Thoracic aorta (tissue), 2 donors: ENCODE data around the gene BEX1. TPM values are rescaled to one million over a fixed set of nuclear protein-coding genes. Genes with fewer than 3 reads are reported as not detected.
"Not testable (repeated sequence)": the region's sequence is repeated elsewhere in the genome, so short reads cannot be mapped to it uniquely, and the experiment has no call there.

Experiments
- ATAC-seq: fragments of 150-250 bp; one replicate; pipeline ENCODE4 v1.8.0; 2017; ENCODE audit warnings: low read depth; ENCODE audit not compliant: insufficient number of reproducible peaks, low FRiP score
- DNase-seq: peaks from one replicate; pipeline ENCODE4 v3.0.0-alpha.2; 2020; ENCODE audit warnings: low spot score
- H3K27ac ChIP-seq, 2 donors: fragments of 200-600 bp; sonication (generic); 1 replicate in 1 of 2; 2 replicates in 1 of 2; pipeline ENCODE4 v1.5.1; 2016; ENCODE audit warnings: mild to moderate bottlenecking in 2 of 2, moderate library complexity in 2 of 2
- H3K27me3 ChIP-seq: fragments of 200-600 bp; sonication (generic); replicated peaks from 2 replicates; pipeline ENCODE4 v1.6.0; 2016; ENCODE audit warnings: mild to moderate bottlenecking; ENCODE audit not compliant: insufficient read depth
- H3K36me3 ChIP-seq: fragments of 200-600 bp; sonication (generic); one replicate; pipeline ENCODE4 v1.5.1; 2016
- H3K4me1 ChIP-seq, 2 donors: fragments of 200-600 bp; sonication (generic); 1 replicate in 1 of 2; 2 replicates in 1 of 2; pipeline versions ENCODE4 v1.5.1 to v1.6.0; 2016; ENCODE audit warnings: low read depth in 2 of 2, mild to moderate bottlenecking in 1 of 2; ENCODE audit not compliant: control insufficient read depth in 1 of 2
- H3K4me3 ChIP-seq: fragments of 200-600 bp; sonication (generic); 2 replicates; pipeline ENCODE4 v1.5.1; 2016; ENCODE audit warnings: mild to moderate bottlenecking
- H3K9me3 ChIP-seq: fragments of 200-600 bp; sonication (generic); 2 replicates; pipeline ENCODE4 v1.5.1; 2016
- total RNA-seq, 2 donors: library from RNA; depleted of rRNA; stranded (reverse); fragments of >200 nt; gene quantifications; one replicate each; pipeline versions ENCODE4 v1.1.0 to v1.2.3, GENCODE V29; 2016
- TF ChIP-seq, protein P1 (sequence below): fragments of 200-600 bp; sonication (generic); IDR thresholded peaks from one replicate; pipeline ENCODE4 v1.5.1; 2019; ENCODE audit warnings: antibody characterized with exemption

BEX1 gene
- under 1 TPM in 1 of 2 donors, not detected in 1; 0.92 TPM for total RNA-seq

- Histone ChIP-seq H3K4me1 (no peaks in the 10 kb centered on the region), H3K9me3 (no peaks in the 10 kb centered on the region), H3K36me3 (no peaks in the 10 kb centered on the region), H3K4me3 (peak within 1 kb of the TSS; percentile 42), H3K27ac (no peak within 1 kb of the TSS), H3K27me3 (no peaks in the 10 kb centered on the region)
- no peak for DNase-seq
- TF ChIP-seq, protein P1, sequence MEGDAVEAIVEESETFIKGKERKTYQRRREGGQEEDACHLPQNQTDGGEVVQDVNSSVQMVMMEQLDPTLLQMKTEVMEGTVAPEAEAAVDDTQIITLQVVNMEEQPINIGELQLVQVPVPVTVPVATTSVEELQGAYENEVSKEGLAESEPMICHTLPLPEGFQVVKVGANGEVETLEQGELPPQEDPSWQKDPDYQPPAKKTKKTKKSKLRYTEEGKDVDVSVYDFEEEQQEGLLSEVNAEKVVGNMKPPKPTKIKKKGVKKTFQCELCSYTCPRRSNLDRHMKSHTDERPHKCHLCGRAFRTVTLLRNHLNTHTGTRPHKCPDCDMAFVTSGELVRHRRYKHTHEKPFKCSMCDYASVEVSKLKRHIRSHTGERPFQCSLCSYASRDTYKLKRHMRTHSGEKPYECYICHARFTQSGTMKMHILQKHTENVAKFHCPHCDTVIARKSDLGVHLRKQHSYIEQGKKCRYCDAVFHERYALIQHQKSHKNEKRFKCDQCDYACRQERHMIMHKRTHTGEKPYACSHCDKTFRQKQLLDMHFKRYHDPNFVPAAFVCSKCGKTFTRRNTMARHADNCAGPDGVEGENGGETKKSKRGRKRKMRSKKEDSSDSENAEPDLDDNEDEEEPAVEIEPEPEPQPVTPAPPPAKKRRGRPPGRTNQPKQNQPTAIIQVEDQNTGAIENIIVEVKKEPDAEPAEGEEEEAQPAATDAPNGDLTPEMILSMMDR: no peak
- no peak for ATAC-seq
Measured at GRCh38 chrX:103063918-103064434, at the start of gene BEX1. TSS of gene BEX1 (minus strand) at chrX:103064171. CDS start at chrX:103063274, 897 bp downstream.

DNA sequence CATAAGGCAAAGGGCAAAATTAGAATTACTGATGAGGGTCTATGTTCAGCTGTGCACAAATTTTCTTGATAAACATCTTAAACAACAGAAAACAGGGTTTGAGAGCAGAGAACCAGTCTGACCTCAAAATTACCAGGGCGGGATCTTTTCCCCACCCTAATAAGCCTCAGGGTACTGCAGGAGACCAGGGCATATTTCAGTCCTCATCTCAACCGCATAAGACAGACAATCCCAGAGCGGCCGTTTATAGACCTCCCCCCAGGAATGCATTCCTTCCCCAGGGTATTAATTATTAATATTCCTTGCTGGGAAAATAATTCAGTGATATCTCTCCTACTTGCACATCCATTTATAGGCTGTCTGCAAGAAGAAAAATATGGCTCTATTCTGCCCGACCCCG is 45.5 kb upstream of the BEX1 start:
- not testable (repeated sequence) for H3K4me3 ChIP-seq, ATAC-seq, H3K36me3 ChIP-seq, DNase-seq, H3K9me3 ChIP-seq, H3K27ac ChIP-seq, H3K27me3 ChIP-seq, H3K4me1 ChIP-seq

DNA sequence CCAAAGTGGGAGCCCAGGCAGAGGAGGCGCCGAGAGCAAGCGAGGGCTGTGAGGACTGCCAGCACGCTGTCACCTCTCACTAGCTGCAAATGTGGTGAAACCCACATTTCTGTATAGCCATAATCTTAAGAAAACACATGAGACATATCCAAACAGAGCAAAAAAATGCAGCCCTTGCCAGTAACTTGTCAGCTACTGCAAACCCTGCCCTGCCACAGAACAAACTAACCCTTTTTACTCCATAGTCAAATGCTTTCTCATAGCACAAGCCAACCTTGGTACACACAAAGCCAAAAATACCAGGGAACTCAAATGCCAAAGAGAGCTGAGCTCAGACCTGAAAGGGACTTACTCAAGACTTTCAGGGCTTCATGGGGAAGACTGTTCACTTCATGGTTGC is 43.9 kb upstream of the BEX1 start:
- TF ChIP-seq, protein P1: no peak
- H3K27ac ChIP-seq: no peak overlapping the region
- H3K27me3 ChIP-seq: no peaks in the 10 kb centered on the region
- no peaks in the 10 kb centered on the region for H3K9me3 ChIP-seq
- H3K36me3 ChIP-seq: no peaks in the 10 kb centered on the region
- no peak for ATAC-seq
- no peak for DNase-seq
- H3K4me1 ChIP-seq: no peaks in the 10 kb centered on the region
- no peak overlapping the region for H3K4me3 ChIP-seq

GRCh38 chrX:103107227-103107737 is 43.3 kb upstream of the BEX1 start:
- not testable (repeated sequence) for H3K4me3 ChIP-seq, H3K4me1 ChIP-seq, H3K27ac ChIP-seq, DNase-seq, H3K27me3 ChIP-seq, H3K36me3 ChIP-seq, H3K9me3 ChIP-seq, ATAC-seq

DNA sequence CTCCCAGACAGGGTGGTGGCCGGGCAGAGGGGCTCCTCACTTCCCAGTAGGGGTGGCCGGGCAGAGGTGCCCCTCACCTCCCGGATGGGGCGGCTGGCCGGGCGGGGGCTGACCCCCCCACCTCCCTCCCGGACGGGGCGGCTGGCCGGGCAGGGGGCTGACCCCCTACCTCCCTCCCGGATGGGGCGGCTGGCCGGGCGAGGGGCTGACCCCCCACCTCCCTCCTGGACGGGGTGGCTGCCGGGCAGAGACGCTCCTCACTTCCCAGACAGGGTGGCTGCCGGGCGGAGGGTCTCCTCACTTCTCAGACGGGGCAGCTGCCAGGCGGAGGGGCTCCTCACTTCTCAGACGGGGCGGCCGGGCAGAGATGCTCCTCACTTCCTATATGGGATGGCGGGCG is 40.4 kb upstream of the BEX1 start:
- not testable (repeated sequence) for H3K4me1 ChIP-seq, H3K9me3 ChIP-seq, H3K27ac ChIP-seq, H3K27me3 ChIP-seq, DNase-seq, H3K36me3 ChIP-seq, ATAC-seq, H3K4me3 ChIP-seq

DNA sequence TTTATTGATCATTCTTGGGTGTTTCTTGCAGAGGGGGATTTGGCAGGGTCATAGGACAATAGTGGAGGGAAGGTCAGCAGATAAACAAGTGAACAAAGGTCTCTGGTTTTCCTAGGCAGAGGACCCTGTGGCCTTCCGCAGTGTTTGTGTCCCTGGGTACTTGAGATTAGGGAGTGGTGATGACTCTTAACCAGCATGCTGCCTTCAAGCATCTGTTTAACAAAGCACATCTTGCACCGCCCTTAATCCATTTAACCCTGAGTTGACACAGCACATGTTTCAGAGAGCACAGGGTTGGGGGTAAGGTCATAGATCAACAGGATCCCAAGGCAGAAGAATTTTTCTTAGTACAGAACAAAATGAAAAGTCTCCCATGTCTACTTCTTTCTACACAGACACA is 39.9 kb upstream of the BEX1 start:
- ATAC-seq, H3K27me3 ChIP-seq, H3K27ac ChIP-seq, H3K4me3 ChIP-seq, H3K4me1 ChIP-seq, H3K36me3 ChIP-seq, DNase-seq, H3K9me3 ChIP-seq: not testable (repeated sequence)

DNA sequence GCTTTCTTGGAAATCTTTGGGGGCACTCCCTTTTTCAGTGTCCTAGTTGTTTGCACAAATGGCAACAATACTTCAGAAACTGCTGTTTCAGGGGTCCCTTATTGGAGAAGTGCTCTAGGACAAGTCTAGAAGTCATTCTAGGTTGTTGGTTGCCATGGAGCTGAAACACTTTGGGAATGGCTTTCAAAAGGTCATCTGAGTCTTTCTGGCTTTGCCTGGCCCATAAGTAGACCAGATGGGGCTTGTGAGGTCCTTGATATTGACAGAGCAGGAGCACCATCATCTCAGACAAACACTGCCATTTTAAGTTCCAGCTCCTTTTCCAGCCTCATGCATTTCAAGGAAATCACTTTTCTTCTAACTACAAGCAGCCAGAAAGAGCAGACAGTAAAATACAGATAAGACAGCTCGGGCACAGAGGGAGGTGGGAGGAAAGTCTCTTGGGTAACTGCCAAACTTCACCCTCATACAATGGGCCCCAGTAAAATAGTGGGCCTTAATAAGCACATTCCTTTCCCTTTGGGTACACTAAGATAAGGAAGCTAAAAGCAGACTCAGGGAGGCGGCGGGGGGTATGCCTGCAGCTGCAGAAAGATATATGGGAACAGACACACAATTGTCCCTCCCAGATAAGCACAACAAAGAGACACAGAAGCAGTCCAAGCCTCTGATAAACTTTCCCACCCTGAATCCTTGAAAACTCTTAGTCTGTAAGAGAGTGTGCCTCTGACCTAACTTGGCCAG is 37.5 kb upstream of the BEX1 start:
- TF ChIP-seq, protein P1: no peak
- ATAC-seq (no peak), DNase-seq (no peak)
- H3K27me3 ChIP-seq: no peaks in the 10 kb centered on the region
- no peaks in the 10 kb centered on the region for H3K36me3 ChIP-seq
- no peak overlapping the region for H3K4me3 ChIP-seq
- H3K4me1 ChIP-seq: no peaks in the 10 kb centered on the region
- H3K27ac ChIP-seq: no peak overlapping the region
- no peaks in the 10 kb centered on the region for H3K9me3 ChIP-seq
